T-cell (primary cell): ENCODE data around the gene CNR1. TPM values are rescaled to one million over a fixed set of nuclear protein-coding genes. Genes with fewer than 3 reads are reported as not detected.

Source experiments
- ATAC-seq, 4 experiments: fragments of 200-7000 bp in 3 of 4; fragments of 150-1000 bp in 1 of 4; cut with Tn5 transposase; replicated peaks in 1 of 4; 1 replicate in 3 of 4; 2 replicates in 1 of 4; pipeline ENCODE4 v1.10.0; 2021; ENCODE audit warnings: moderate library complexity in 3 of 4, mild to moderate bottlenecking in 2 of 4, moderate number of reproducible peaks in 1 of 4
- CTCF ChIA-PET, 2 donors: fragments of 300-600 bp; sonication (Branson Sonifier 250); formaldehyde crosslinking; loops; one replicate each; lab custom pipeline; 2022; ENCODE audit warnings: antibody characterized with exemption in 2 of 2; lab: Charles Lee
- POLR2A ChIA-PET, 2 donors: fragments of 300-600 bp; sonication (Branson Sonifier 250); formaldehyde crosslinking; loops; one replicate each; lab custom pipeline; 2022; ENCODE audit warnings: antibody characterized with exemption in 2 of 2; lab: Charles Lee
- DNase-seq, 35 experiments: peaks; one replicate each; pipeline versions ENCODE4 v3.0.0 to v3.0.0-alpha.2; 2013 to 2023
- H3K27ac ChIP-seq: one replicate; pipeline ENCODE4 v1.5.1; 2013; ENCODE audit warnings: low read length
- H3K27me3 ChIP-seq, 2 experiments: replicated peaks in 1 of 2; 1 replicate in 1 of 2; 2 replicates in 1 of 2; pipeline versions ENCODE4 v1.6.1 to v1.7.0; 2013; ENCODE audit warnings: low read length in 1 of 2, mixed read lengths in 1 of 2; ENCODE audit not compliant: control insufficient read depth in 2 of 2, insufficient read depth in 2 of 2; ENCODE audit errors: extremely low read depth in 1 of 2
- H3K36me3 ChIP-seq, 2 donors: 1 replicate in 1 of 2; 2 replicates in 1 of 2; pipeline versions ENCODE4 v1.6.1 to v1.7.0; 2013; ENCODE audit warnings: low read length in 1 of 2; ENCODE audit not compliant: control insufficient read depth in 2 of 2, insufficient read depth in 1 of 2; ENCODE audit errors: extremely low read depth in 1 of 2
- H3K4me1 ChIP-seq, 2 experiments: 1 replicate in 1 of 2; 2 replicates in 1 of 2; pipeline versions ENCODE4 v1.6.1 to v1.7.0; 2013; ENCODE audit warnings: low read length in 2 of 2, mixed read lengths in 1 of 2; ENCODE audit not compliant: insufficient read depth in 2 of 2, control insufficient read depth in 1 of 2; ENCODE audit errors: extremely low read depth in 1 of 2
- H3K4me3 ChIP-seq, 2 donors: 1 replicate in 1 of 2; 2 replicates in 1 of 2; pipeline versions ENCODE4 v1.5.1 to v1.7.0; 2013; ENCODE audit warnings: mild to moderate bottlenecking in 2 of 2, low read length in 1 of 2, moderate library complexity in 1 of 2; ENCODE audit not compliant: control insufficient read depth in 1 of 2; ENCODE audit errors: extremely low read depth in 1 of 2
- H3K9me3 ChIP-seq: 2 replicates; pipeline ENCODE4 v1.7.0; 2013
- H3K27ac Mint-ChIP-seq, 2 donors: one replicate each; pipeline ENCODE4 v1.8.0; 2020 to 2021; ENCODE audit warnings: mild to moderate bottlenecking in 2 of 2, mixed read lengths in 2 of 2
- H3K27me3 Mint-ChIP-seq, 2 donors: one replicate each; pipeline ENCODE4 v1.8.0; 2021 to 2022; ENCODE audit warnings: mixed read lengths in 2 of 2
- H3K36me3 Mint-ChIP-seq: one replicate; pipeline ENCODE4 v1.8.0; 2021; ENCODE audit warnings: mixed read lengths
- H3K4me1 Mint-ChIP-seq, 3 donors: one replicate each; pipeline ENCODE4 v1.8.0; 2020 to 2022; ENCODE audit warnings: mixed read lengths in 3 of 3, mild to moderate bottlenecking in 1 of 3
- H3K4me3 Mint-ChIP-seq, 3 donors: one replicate each; pipeline ENCODE4 v1.8.0; 2020 to 2022; ENCODE audit warnings: mild to moderate bottlenecking in 3 of 3, mixed read lengths in 3 of 3, moderate library complexity in 3 of 3
- H3K9me3 Mint-ChIP-seq, 3 donors: one replicate each; pipeline ENCODE4 v1.8.0; 2020 to 2022; ENCODE audit warnings: mixed read lengths in 3 of 3
- WGBS: methylation state at CpG from one replicate; pipeline ENCODE4 v1.1.5; 2013; ENCODE audit warnings: missing lambda C conversion rate; ENCODE audit not compliant: insufficient coverage; 5-methylcytosine and 5-hydroxymethylcytosine counted together
- total RNA-seq, 35 experiments: library from RNA in 6 of 35; stranded (reverse) in 6 of 35; fragments of 120-200 nt in 1 of 35; gene quantifications; one replicate each; pipeline versions ENCODE4 v1.2.1 to v1.2.4 and lab custom pipeline; 2013 to 2026

CNR1 gene
- total RNA-seq, 5 donors from 2014 or later (not counting 1 experiment from before 2014, with no cell fraction given) = 0.47 to 0.89 (median 0.73) TPM; not detected in 2

GRCh38 chr6:88119769-88120168 is 46.4 kb downstream of the CNR1 start:
- H3K27ac Mint-ChIP-seq = no peak overlapping the region
- Histone ChIP-seq H3K4me1 (no peaks in the 10 kb centered on the region), H3K36me3 (no peaks in the 10 kb centered on the region), H3K27me3 (no peaks in the 10 kb centered on the region), H3K9me3 (no peaks in the 10 kb centered on the region), H3K27ac (no peak overlapping the region), H3K4me3 (no peak overlapping the region)
- H3K27me3 Mint-ChIP-seq = peaks cover 14 to 17% of the 10 kb centered on the region in 2 donors
- H3K4me3 Mint-ChIP-seq = no peak overlapping the region
- WGBS = no CpG with 5 or more reads among the region's 2 CpGs
- peaks cover 4 to 9% (median 7%) of the 10 kb centered on the region in 3 donors for H3K9me3 Mint-ChIP-seq
- H3K4me1 Mint-ChIP-seq = no peaks in the 10 kb centered on the region
- no peak for DNase-seq
- ChIA-PET POLR2A (no interaction called here), CTCF (interaction anchor here in 1 of 2 donors (0.6 kb wide), 1 partner anchor 52 kb away, joined by 5 read pairs; no protein-coding TSS in a partner anchor)
- H3K36me3 Mint-ChIP-seq = no peaks in the 10 kb centered on the region
- no peak for ATAC-seq

GRCh38 chr6:88116276-88116675 is 49.9 kb downstream of the CNR1 start:
- H3K4me1 Mint-ChIP-seq = no peaks in the 10 kb centered on the region
- POLR2A ChIA-PET = no interaction called here

GRCh38 chr6:88115307-88115706 is 50.8 kb downstream of the CNR1 start:
- WGBS = 69% methylated on average over 2 of the region's 2 CpGs
- Histone ChIP-seq H3K4me1 (no peaks in the 10 kb centered on the region), H3K27me3 (no peaks in the 10 kb centered on the region), H3K9me3 (no peaks in the 10 kb centered on the region), H3K4me3 (no peak overlapping the region), H3K36me3 (no peaks in the 10 kb centered on the region), H3K27ac (no peak overlapping the region)
- Mint-ChIP-seq H3K36me3 (no peaks in the 10 kb centered on the region), H3K9me3 (peaks cover 0 to 9% (median 0%) of the 10 kb centered on the region in 3 donors), H3K4me1 (no peaks in the 10 kb centered on the region), H3K27me3 (peaks cover 26 to 28% of the 10 kb centered on the region in 2 donors), H3K27ac (no peak overlapping the region), H3K4me3 (no peak overlapping the region)
- no peak for DNase-seq
- CTCF ChIA-PET = no interaction called here
- ATAC-seq = no peak
- POLR2A ChIA-PET = no interaction called here

More at GRCh38 chr6:88116276-88116675, 49.9 kb downstream of the CNR1 start:
- Histone ChIP-seq H3K27me3 (no peaks in the 10 kb centered on the region), H3K9me3 (no peaks in the 10 kb centered on the region), H3K4me1 (no peaks in the 10 kb centered on the region), H3K27ac (no peak overlapping the region), H3K4me3 (no peak overlapping the region), H3K36me3 (no peaks in the 10 kb centered on the region)
- Mint-ChIP-seq H3K27me3 (peaks cover 28 to 30% of the 10 kb centered on the region in 2 donors), H3K9me3 (peaks cover 0 to 9% (median 0%) of the 10 kb centered on the region in 3 donors), H3K36me3 (no peaks in the 10 kb centered on the region), H3K27ac (no peak overlapping the region), H3K4me3 (no peak overlapping the region)
- ATAC-seq (no peak), DNase-seq (no peak)
- 57% methylated on average over 1 of the region's 3 CpGs for WGBS
- CTCF ChIA-PET = no interaction called here

GRCh38 chr6:88114838-88115237 is 51.3 kb downstream of the CNR1 start:
- no peak overlapping the region for H3K27ac Mint-ChIP-seq
- Histone ChIP-seq H3K4me1 (no peaks in the 10 kb centered on the region), H3K27me3 (no peaks in the 10 kb centered on the region), H3K36me3 (no peaks in the 10 kb centered on the region), H3K9me3 (no peaks in the 10 kb centered on the region), H3K27ac (no peak overlapping the region), H3K4me3 (no peak overlapping the region)
- H3K4me3 Mint-ChIP-seq = no peak overlapping the region
- ChIA-PET POLR2A (no interaction called here), CTCF (no interaction called here)
- WGBS = no CpG with 5 or more reads among the region's 2 CpGs
- ATAC-seq (no peak), DNase-seq (no peak)
- peaks cover 0 to 4% (median 0%) of the 10 kb centered on the region in 3 donors for H3K9me3 Mint-ChIP-seq
- H3K27me3 Mint-ChIP-seq = peaks cover 25 to 28% of the 10 kb centered on the region in 2 donors
- no peaks in the 10 kb centered on the region for H3K4me1 Mint-ChIP-seq
- no peaks in the 10 kb centered on the region for H3K36me3 Mint-ChIP-seq

- Histone ChIP-seq H3K27me3 (no peaks in the 10 kb centered on the region), H3K4me1 (no peaks in the 10 kb centered on the region), H3K4me3 (no peak overlapping the region), H3K27ac (no peak overlapping the region), H3K9me3 (no peaks in the 10 kb centered on the region), H3K36me3 (no peaks in the 10 kb centered on the region)
- ChIA-PET POLR2A (no interaction called here), CTCF (no interaction called here)
- DNase-seq (no peak), ATAC-seq (no peak)
- H3K9me3 Mint-ChIP-seq = peaks cover 0 to 4% (median 0%) of the 10 kb centered on the region in 3 donors
- H3K36me3 Mint-ChIP-seq = no peaks in the 10 kb centered on the region
- H3K4me3 Mint-ChIP-seq = no peak overlapping the region
- peaks cover 16 to 26% of the 10 kb centered on the region in 2 donors for H3K27me3 Mint-ChIP-seq
- 74% methylated on average over 5 of the region's 5 CpGs for WGBS
- no peak overlapping the region for H3K27ac Mint-ChIP-seq
- no peaks in the 10 kb centered on the region for H3K4me1 Mint-ChIP-seq
These were observed 54.2 kb downstream of the CNR1 start for GRCh38 chr6:88111991-88112390.

- ATAC-seq (no peak), DNase-seq (no peak)
- H3K4me1 ChIP-seq = no peaks in the 10 kb centered on the region
- H3K27me3 ChIP-seq = no peaks in the 10 kb centered on the region
- no peaks in the 10 kb centered on the region for H3K36me3 ChIP-seq
- Mint-ChIP-seq H3K27ac (no peak overlapping the region), H3K27me3 (peaks cover 10 to 21% of the 10 kb centered on the region in 2 donors), H3K4me1 (no peaks in the 10 kb centered on the region), H3K9me3 (no peaks in the 10 kb centered on the region), H3K36me3 (no peaks in the 10 kb centered on the region), H3K4me3 (no peak overlapping the region)
- no peak overlapping the region for H3K27ac ChIP-seq
- H3K9me3 ChIP-seq = no peaks in the 10 kb centered on the region
- CTCF ChIA-PET = no interaction called here
- H3K4me3 ChIP-seq = no peak overlapping the region
- POLR2A ChIA-PET = no interaction called here
These were observed 58.9 kb downstream of the CNR1 start for GRCh38 chr6:88107241-88107640.
